SK-N-SH (cell line): Measurements from ENCODE around the gene ARFGEF2. TPM values are rescaled to one million over a fixed set of nuclear protein-coding genes. Genes with fewer than 3 reads are reported as not detected.

ENCODE experiments used
- CTCF ChIA-PET: fragments of 300-600, 350-600 bp; formaldehyde crosslinking; extraction: SDS; loops from one replicate; lab custom pipeline; 2021; lab: Yijun Ruan, JAX
- POLR2A ChIA-PET: fragments of 350-600 bp; sonication (Branson Sonifier 250); formaldehyde crosslinking; extraction: SDS; loops from one replicate; lab custom pipeline; 2020; ENCODE audit warnings: antibody characterized with exemption, inconsistent platforms; lab: Yijun Ruan, JAX
- DNase-seq: peaks from one replicate; pipeline ENCODE4 v3.0.0; 2012
- H2AFZ ChIP-seq: fragments of 200-600 bp; sonication (generic); 2 replicates; pipeline ENCODE4 v1.8.1; 2016; ENCODE audit warnings: antibody characterized with exemption, mild to moderate bottlenecking, low read depth
- H3F3A ChIP-seq: fragments of 200-600 bp; sonication (generic); replicated peaks from 2 replicates; pipeline ENCODE3; 2016; ENCODE audit warnings: antibody characterized with exemption, mild to moderate bottlenecking; ENCODE audit not compliant: insufficient read depth
- H3K27ac ChIP-seq, 2 experiments: fragments of 200-500 bp in 1 of 2; fragments of 200-600 bp in 1 of 2; sonication (Bioruptor generic) in 1 of 2; sonication (generic), shearing (Covaris generic) in 1 of 2; 2 replicates each; pipeline versions ENCODE4 v1.5.1 to v1.6.1; 2014 to 2016; ENCODE audit warnings: low read depth in 2 of 2, inconsistent platforms in 1 of 2, low read length in 1 of 2, mild to moderate bottlenecking in 1 of 2, mixed read lengths in 1 of 2
- H3K27me3 ChIP-seq: fragments of 200-600 bp; sonication (generic), shearing (Covaris generic); 2 replicates; pipeline ENCODE4 v1.6.1; 2016; ENCODE audit warnings: mixed run types; ENCODE audit not compliant: insufficient read depth
- H3K36me3 ChIP-seq, 2 experiments: fragments of 200-500 bp in 1 of 2; fragments of 200-600 bp in 1 of 2; sonication (Bioruptor generic) in 1 of 2; sonication (generic) in 1 of 2; replicated peaks in 1 of 2; 2 replicates each; pipeline versions ENCODE3 to v1.5.1; 2014 to 2016; ENCODE audit warnings: low read length in 1 of 2, mild to moderate bottlenecking in 1 of 2; ENCODE audit not compliant: insufficient read depth in 2 of 2, control insufficient read depth in 1 of 2
- H3K4me1 ChIP-seq, 2 experiments: fragments of 200-500 bp in 1 of 2; fragments of 200-600 bp in 1 of 2; sonication (Bioruptor generic) in 1 of 2; sonication (generic), shearing (Covaris generic) in 1 of 2; 2 replicates each; pipeline versions ENCODE4 v1.5.1 to v1.6.1; 2014 to 2016; ENCODE audit warnings: low read depth in 1 of 2, low read length in 1 of 2, mixed run types in 1 of 2; ENCODE audit not compliant: insufficient read depth in 2 of 2, control insufficient read depth in 1 of 2
- H3K4me2 ChIP-seq: fragments of 200-600 bp; sonication (generic), shearing (Covaris generic); 2 replicates; pipeline ENCODE4 v1.6.1; 2017; ENCODE audit warnings: mixed run types
- H3K4me3 ChIP-seq, 2 experiments: fragments of 200-500 bp in 1 of 2; fragments of 200-600 bp in 1 of 2; sonication (Bioruptor generic) in 1 of 2; sonication (generic), shearing (Covaris generic) in 1 of 2; 2 replicates each; pipeline versions ENCODE4 v1.5.1 to v1.8.1; 2014 to 2016; ENCODE audit warnings: low read depth in 2 of 2, inconsistent platforms in 1 of 2, low read length in 1 of 2, mild to moderate bottlenecking in 1 of 2, mixed read lengths in 1 of 2, moderate library complexity in 1 of 2
- H3K79me2 ChIP-seq: fragments of 200-600 bp; sonication (generic); 2 replicates; pipeline ENCODE4 v1.8.1; 2017; ENCODE audit warnings: mild to moderate bottlenecking; ENCODE audit not compliant: insufficient read depth
- H3K9ac ChIP-seq: fragments of 200-600 bp; sonication (generic); 2 replicates; pipeline ENCODE4 v1.6.1; 2017; ENCODE audit warnings: mixed run types
- H3K9me2 ChIP-seq: fragments of 200-600 bp; sonication (generic); 2 replicates; pipeline ENCODE4 v1.6.1; 2017; ENCODE audit warnings: mixed run types
- H3K9me3 ChIP-seq: fragments of 200-600 bp; sonication (generic); 2 replicates; pipeline ENCODE4 v1.6.1; 2017; ENCODE audit warnings: mixed run types, mild to moderate bottlenecking, moderate library complexity
- H4K20me1 ChIP-seq: fragments of 200-600 bp; sonication (generic); 2 replicates; pipeline ENCODE4 v1.6.1; 2017; ENCODE audit warnings: mild to moderate bottlenecking, mixed run types; ENCODE audit not compliant: insufficient read depth
- MEF2A ChIP-seq: IDR thresholded peaks from 2 replicates; pipeline ENCODE4 v1.4.0; 2012; ENCODE audit warnings: low read depth, borderline replicate concordance
- RAD21 ChIP-seq: IDR thresholded peaks from 2 replicates; pipeline ENCODE4 v1.6.1; 2012; ENCODE audit warnings: mild to moderate bottlenecking, low read length
- RCOR1 ChIP-seq: fragments of 150-350 bp; IDR thresholded peaks from 2 replicates; pipeline ENCODE4 v1.6.1; 2017; ENCODE audit warnings: antibody characterized with exemption, low read length
- REST ChIP-seq: IDR thresholded peaks from 2 replicates; pipeline ENCODE4 v1.6.1; 2012; ENCODE audit warnings: mild to moderate bottlenecking, low read depth, low read length, moderate library complexity
- RFX5 ChIP-seq: IDR thresholded peaks from 2 replicates; pipeline ENCODE4 v1.6.1; 2012; ENCODE audit warnings: mild to moderate bottlenecking, improper control_type of control experiment, low read length
- RXRA ChIP-seq: IDR thresholded peaks from 2 replicates; pipeline ENCODE4 v1.4.0; 2012; ENCODE audit warnings: low read depth, mild to moderate bottlenecking, borderline replicate concordance
- TAF1 ChIP-seq: IDR thresholded peaks from 2 replicates; pipeline ENCODE4 v1.6.1; 2012; ENCODE audit warnings: low read depth, mild to moderate bottlenecking, low read length, moderate library complexity, borderline replicate concordance
- YY1 ChIP-seq: IDR thresholded peaks from 2 replicates; pipeline ENCODE4 v1.4.0; 2012; ENCODE audit warnings: low read depth, mild to moderate bottlenecking
- ZBTB33 ChIP-seq: IDR thresholded peaks from 2 replicates; pipeline ENCODE4 v1.4.0; 2012; ENCODE audit warnings: low read depth, borderline replicate concordance
- WGBS: methylation state at CpG from one replicate; pipeline ENCODE4 v1.1.6; 2017; ENCODE audit warnings: low lambda C conversion rate; 5-methylcytosine and 5-hydroxymethylcytosine counted together
- polyA plus RNA-seq, 3 experiments: library from polyadenylated mRNA; depleted of rRNA; stranded (reverse); fragments of >200 nt; gene quantifications; 2 replicates each; pipeline ENCODE4 v1.2.3, GENCODE V29; 2012
- TF ChIP-seq, protein P1 (sequence below): fragments of 150-350 bp; IDR thresholded peaks from 2 replicates; pipeline ENCODE4 v1.6.1; 2017; ENCODE audit warnings: antibody characterized with exemption, low read length, low read depth, borderline replicate concordance
- TF ChIP-seq, protein P2 (sequence below): fragments of 150-350 bp; IDR thresholded peaks from 2 replicates; pipeline ENCODE4 v1.6.1; 2016; ENCODE audit warnings: mild to moderate bottlenecking, low read depth, low read length

Gene ARFGEF2
- polyA plus RNA-seq, 1 of the 3 experiments (the other 2 are of a cell fraction), result 6.1 TPM

- H3K27ac ChIP-seq, result no peak overlapping the region
- no peak overlapping the region for H3K4me2 ChIP-seq
- H3K4me3 ChIP-seq, result no peak overlapping the region
- H3K27me3 ChIP-seq, result no peaks in the 10 kb centered on the region
- no peak overlapping the region for H3K9ac ChIP-seq
- H2AFZ ChIP-seq, result no peak overlapping the region
- ChIA-PET CTCF (interaction anchor here (2.9 kb wide), 1 partner anchor 8 kb away, joined by 11 read pairs; no protein-coding TSS in a partner anchor), POLR2A (no interaction called here)
- no peaks in the 10 kb centered on the region for H3K9me2 ChIP-seq
- TF ChIP-seq RAD21, result no peak
- no peak for TF ChIP-seq REST
- TF ChIP-seq, protein P1, sequence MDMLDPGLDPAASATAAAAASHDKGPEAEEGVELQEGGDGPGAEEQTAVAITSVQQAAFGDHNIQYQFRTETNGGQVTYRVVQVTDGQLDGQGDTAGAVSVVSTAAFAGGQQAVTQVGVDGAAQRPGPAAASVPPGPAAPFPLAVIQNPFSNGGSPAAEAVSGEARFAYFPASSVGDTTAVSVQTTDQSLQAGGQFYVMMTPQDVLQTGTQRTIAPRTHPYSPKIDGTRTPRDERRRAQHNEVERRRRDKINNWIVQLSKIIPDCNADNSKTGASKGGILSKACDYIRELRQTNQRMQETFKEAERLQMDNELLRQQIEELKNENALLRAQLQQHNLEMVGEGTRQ, result no peak
- no peak for TF ChIP-seq RXRA
- TF ChIP-seq TAF1, result no peak
- TF ChIP-seq ZBTB33, result no peak
- no peak for TF ChIP-seq YY1
- no peak for TF ChIP-seq MEF2A
- TF ChIP-seq RCOR1, result no peak
- TF ChIP-seq, protein P2, sequence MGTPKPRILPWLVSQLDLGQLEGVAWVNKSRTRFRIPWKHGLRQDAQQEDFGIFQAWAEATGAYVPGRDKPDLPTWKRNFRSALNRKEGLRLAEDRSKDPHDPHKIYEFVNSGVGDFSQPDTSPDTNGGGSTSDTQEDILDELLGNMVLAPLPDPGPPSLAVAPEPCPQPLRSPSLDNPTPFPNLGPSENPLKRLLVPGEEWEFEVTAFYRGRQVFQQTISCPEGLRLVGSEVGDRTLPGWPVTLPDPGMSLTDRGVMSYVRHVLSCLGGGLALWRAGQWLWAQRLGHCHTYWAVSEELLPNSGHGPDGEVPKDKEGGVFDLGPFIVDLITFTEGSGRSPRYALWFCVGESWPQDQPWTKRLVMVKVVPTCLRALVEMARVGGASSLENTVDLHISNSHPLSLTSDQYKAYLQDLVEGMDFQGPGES, result no peak
- TF ChIP-seq RFX5, result no peak
- no peaks in the 10 kb centered on the region for H3K79me2 ChIP-seq
- DNase-seq, result no peak
- H3K9me3 ChIP-seq, result no peaks in the 10 kb centered on the region
- peaks cover 70 to 72% of the 10 kb centered on the region in 2 experiments for H3K36me3 ChIP-seq
- H4K20me1 ChIP-seq, result no peaks in the 10 kb centered on the region
- no peaks in the 10 kb centered on the region for H3K4me1 ChIP-seq
- WGBS, result 94% methylated on average over 4 of the region's 4 CpGs
- H3F3A ChIP-seq, result no peaks in the 10 kb centered on the region
Measured at GRCh38 chr20:48995589-48995988, 74.1 kb downstream of the ARFGEF2 start.
